MV-4-11 (cell line): Measurements from ENCODE around the gene VWA5B1.

ENCODE experiments used
- DNase-seq: peaks from one replicate; lab custom pipeline; 2025; lab: John Stamatoyannopoulos, UW

The VWA5B1 gene

DNA sequence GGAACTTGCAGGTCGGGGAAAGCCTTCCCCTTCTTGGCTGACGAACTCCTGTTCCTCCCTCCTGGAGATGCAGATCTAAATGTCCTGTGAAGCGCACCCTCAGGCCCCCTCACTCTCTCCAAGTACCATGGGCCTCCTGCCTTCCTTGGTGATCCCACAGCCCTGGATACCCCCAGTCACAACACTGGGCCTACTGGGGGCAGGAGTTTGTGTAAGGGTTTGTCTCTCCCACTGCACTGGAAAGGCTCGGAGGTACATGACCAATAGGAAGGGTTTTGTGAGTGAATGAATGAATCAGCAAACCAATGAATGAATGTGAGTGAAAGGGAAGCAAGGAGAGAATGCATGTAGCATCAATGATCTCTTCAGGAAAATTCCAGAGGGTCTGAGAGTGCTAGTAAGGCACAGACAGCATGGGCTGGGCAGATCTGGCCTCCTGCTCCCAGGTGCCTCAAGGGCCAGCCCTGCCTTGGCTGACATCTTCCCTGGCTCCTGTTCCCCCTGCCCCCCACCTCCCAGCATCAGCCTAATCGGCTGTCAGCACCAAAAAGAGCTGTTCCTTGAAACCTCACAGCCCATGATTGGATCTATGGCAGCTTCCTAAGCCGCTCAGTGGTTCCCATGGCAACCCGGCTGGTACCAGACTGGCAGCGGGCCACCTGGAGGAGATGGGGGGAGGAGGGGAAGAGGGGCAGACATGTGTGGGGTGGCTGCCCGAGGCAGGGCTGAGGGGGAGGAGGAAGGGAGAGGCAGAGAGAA, 95.8 kb downstream of the VWA5B1 start:
- no peak for DNase-seq

DNA sequence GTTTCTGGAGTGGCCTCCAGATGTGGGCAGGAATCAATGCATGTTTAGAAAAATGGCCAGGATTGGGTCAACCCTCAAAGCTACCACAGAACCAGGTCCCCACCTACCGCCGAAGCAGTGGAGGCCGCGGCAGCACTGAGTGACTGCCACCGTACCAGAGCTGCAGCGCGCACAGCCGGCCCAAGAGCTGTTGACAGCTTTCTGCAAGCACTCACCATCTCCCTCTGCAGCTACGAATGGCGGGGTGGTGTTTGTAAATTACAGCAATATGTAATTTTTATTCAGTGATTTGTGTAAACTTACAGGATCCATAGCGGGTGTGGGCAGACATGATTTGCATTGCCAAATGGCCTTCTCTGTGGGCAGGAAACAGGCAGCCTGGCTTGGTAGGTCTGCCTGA, 98.9 kb downstream of the VWA5B1 start:
- no peak for DNase-seq

DNA sequence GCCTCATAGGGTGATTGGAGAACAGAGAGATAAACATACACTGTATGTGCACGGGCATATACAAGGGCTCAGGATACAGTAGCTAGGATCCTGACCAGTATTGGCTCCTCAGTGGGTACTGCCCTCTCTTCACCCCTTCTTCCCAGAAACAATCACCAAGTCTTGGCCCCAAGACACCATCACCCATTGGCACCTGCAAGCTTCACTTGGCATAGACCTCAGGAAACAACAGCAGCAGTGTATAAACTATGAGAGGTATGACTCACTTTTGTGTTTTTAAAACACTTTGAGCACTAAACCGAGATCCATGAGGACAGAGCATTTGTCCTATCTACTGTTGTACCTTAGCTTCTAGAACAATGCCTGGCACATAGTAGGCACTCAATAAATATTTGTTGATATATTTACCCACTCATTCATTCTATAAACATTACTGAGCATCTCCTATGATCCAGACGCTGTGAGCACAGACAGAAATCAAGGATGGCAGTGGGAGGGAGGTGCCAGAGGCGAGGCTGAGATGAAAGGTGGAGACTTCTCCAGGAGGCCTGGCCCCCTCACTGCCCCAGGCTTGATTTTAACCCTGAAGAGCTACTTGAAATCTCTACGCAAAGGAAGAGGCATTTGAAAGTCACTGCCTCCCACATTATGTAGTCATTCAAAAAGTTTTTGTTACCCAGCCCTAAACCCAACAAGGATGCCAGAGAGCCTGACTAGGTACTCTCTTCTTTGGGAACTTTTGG, 100.1 kb downstream of the VWA5B1 start:
- no peak for DNase-seq

DNA sequence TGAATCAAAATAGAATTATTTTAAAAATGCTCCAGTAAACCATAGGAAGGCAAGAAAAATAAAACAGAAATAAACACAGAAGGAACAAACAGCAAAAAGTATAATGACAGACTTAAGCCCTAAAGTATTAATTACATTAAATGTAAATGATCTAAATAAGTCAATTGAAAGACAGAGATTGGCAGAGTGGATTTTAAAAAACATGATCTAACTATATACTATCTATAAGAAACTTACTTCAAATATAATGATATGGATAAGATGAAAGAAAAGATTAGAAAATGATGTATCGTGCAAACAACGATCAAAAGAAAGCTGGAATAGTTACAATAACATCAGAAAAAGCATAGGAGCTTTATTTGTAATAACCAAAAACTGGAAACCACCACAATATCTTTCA, 104.6 kb downstream of the VWA5B1 start:
- DNase-seq, result no peak

DNA sequence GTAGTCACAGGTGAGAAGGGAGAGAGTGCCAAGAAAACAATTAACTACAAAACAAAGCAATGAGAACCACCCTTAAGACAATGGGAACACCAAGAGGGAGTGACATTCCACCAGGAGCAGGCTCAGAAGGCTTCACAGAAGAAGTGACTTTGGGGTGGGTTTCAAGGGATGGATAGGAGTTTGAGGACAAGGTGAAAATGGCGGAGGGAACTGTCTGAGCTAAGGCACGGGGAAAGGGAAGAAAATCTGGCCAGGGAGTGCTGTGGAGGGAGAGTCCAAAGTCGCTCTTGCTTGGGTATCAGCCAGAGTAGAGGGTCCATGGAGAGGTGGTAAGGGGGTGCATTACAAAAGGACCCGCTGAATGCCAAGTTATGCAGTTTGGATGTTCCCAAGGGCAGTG, 108.1 kb downstream of the VWA5B1 start:
- no peak for DNase-seq

DNA sequence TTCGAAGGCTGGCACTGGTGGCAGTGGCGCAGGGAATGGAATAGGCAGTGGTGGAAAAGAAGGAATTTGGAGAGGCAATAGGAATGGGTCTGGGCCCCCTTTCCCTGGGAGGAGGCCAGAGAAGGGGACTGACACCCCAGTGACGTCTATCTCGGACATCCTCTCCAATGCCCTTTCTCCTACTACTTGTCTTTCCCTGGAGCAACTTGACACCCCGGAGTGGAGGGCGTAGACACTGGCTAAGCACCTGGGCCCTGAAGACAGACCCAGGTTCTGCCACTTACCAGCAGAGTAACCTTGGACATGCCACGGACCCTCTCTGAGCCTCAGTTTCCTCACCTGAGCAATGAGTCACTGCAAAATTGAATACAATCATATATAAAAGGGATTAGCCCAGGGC, 108.5 kb downstream of the VWA5B1 start:
- DNase-seq, result no peak

DNA sequence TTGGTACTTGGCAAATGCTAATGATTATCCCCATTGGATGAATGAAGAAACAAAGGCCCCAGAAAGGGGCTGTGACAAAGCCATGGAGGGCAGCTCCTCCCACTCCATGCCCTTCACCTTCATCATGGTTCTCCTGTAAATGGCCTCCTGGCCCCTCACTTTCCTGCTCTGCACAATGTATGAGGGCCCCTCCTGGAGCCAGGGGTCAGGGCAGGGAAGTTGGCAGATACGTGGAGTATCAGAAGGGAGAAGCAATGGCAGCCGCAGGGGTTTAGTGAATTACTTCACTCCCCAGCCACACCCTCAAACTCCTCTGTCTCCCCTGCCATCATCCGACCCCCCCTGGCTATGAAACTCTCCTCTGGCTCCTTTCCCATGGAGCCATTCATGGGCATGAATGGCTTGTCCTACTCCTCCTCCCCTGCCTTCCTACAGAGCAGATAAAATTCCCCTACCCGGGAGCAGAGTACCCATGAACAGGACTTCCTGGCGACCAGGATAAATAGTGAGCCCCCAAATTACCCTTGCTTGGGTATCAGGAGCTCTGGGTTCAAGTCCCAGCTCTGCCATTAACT, 109.0 kb downstream of the VWA5B1 start:
- DNase-seq, result no peak

DNA sequence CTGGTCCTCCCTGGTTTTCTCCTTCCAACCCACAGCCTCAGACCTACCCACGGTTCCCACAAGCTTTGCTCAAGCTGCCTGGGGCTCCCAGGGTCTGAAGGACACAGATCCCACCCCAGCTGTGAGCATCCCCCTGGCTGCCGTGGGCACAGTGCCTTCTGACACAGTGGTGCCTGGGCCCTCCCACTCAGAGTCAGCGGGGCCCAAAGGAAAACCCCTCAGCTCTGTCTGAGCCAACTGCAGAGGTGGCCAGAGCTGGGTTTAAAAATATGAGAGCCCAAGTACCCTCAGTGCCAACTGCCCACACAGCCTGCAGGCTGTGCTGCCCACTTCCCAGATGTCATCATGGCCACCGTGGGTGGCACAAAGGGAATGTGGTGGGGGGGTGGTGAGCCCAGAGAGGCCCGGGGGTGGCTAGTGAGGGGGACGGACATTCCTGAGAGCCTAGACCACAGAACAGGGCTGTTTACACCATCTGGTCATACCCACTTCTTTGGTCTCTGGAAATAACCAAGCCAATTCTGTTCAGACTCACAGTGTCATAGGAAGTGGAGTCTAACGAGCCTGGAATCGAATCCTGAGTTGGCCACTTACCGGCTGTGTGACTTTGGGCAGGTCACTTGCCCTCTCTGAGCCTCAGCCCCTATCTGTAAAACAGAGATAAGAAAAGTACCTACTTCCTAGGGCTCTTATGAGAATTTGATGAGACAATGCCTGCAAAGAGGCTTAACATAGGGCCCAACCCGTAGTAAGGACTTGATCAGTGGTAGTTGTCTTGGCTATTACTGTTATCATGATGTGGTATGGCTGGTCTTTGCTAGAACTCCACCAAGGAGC, 109.9 kb downstream of the VWA5B1 start:
- DNase-seq, result no peak

DNA sequence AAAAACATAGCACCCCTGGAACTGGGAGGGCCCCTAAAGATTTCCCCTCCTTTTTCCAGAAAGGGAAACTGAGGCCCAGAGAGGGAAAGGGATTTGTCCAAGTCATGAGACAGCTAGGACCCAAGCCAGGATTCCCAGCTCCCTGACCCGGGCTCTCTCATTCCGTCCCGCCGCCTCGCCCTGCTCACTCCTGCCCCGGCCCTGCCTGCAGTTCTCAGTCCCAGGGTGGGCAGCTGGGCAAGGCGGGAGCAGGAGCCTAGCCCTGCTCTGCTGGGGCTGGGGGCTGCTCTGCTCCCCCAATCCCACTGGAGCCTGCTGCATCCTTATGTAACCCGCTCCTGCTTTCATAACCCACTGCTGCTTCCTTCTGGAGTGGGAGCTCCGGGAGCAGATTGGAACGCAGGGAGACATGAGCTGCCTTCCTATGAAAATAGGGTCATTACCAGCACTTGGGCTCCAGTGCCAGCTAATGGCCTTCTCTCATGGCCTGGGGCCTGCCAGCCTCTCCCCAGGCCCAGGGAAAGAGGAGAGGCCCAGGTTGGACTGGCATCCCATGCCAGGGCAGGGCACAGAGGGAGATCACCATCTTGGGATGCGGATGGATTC, 110.8 kb downstream of the VWA5B1 start:
- DNase-seq, result no peak

DNA sequence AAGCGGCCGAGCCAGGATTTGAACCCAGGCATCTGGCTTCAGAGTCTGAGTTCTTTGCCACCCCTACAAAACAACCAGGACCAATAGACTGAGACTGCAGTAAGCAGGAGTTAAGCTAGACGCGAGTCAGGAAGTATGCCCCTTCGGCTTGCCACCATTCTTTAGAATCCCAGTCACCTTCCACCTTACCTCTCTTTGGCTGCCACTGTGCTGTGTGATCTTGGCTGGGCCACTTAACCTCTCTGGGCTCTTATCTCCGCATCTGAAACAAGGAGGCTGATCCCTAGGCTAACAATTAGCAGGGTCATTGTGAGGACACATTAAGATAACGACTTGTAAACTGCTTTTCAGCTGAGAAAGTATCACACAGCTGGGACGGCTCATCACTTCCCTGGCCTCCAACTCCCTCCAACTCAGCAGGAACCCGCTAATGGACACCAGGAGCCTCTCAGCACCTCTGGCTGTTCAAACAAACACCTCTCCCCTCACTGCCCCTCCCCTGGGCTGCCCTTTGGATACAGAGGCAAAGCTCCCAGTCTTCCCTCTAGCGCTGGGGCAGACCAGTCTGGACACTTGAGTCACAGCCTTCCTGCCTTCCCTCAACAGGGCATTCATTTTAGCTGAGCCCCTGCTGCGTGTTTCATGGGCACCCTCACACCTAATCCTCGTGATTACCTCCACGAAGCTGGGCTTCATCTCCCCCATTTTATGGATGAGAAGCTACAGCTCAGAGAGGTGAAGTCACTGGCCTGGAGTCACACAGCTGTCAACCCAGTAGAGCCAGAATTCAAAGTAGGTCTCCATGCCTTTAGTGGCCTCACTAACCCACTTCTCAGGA, 112.1 kb downstream of the VWA5B1 start:
- no peak for DNase-seq

DNA sequence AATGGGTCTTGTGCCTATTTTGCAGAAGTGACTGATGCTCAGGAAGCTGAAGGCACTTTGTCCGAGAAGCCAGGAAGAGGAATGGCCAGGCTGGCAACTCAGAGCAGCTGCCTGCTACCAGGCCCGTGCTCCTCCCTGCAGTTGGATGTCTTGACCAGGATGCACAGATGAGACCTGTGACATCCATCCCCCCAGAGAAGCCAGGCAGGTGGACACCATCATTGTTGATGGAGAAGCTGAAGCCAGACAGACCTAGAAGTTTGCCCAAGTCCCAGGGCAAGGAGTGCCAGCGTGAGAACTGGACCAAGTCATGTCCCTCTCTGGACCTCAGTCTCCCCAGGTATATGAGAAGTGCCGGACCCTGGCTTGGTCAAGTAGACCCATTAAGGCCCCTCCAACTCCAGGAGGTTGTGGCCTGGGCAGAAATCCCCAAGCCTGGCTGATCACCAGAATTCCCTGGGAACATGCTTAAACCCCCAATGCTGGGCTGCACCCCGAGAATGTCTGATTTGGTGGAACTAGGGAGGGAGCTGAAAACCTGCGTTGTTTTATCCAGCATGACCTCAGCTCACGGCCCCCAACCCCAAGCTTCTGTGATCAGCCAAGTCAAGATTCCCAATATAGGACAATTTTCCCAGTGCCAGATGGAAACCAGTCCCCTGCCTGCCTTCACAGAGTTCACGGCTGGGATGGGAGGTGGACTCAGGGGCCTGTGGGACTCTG, 112.9 kb downstream of the VWA5B1 start:
- DNase-seq, result no peak

DNA sequence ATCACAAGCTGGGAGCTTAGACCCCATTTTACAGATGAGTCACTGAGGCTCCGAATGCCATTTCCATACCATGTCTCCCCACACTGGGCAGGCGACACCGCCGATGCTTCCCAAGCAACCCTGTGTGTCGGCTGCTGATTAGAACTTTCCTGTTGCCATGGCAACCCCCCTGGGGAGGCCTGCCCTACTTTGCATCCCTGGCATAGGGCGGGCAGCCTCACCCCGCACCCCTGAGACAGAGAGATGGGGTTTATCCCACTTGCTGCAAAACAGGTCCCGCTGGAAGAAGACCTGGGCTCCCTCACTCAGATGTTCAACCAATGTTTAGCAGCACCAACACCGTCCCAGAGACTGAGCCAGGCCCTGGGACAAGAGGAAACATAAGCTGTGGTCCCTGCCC, 113.8 kb downstream of the VWA5B1 start:
- no peak for DNase-seq
